ENCODE data around the gene FAM110C. TPM values are rescaled to one million over a fixed set of nuclear protein-coding genes. Genes with fewer than 3 reads are reported as not detected.

The FAM110C gene
- total RNA-seq, 4 donors from 2014 or later, result 0.39 to 0.84 (median 0.66) TPM; not detected in 1

DNA sequence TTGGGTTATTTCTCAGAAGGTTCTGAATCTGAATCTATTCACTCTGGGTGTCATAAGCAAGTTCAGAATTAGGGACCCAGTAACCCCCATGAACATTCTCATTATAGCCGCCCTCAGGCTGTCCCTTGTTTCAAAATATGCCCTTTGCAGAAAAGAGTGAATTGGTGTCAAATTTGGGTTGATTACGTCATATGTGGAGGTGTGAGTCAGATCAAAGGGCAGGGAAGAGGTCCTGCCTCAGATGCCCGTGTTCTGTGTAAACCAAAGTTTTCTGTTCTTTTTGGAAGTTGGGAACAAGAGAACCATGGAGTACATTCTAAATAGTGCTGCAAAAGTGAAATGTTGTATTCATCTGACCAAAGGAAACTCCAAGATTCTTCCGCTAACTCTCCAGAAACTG, 5.8 kb downstream of the FAM110C start:
- Histone ChIP-seq H3K27me3 (peaks cover 0 to 26% of the 10 kb centered on the region in 2 donors), H3K27ac (no peak overlapping the region), H3K36me3 (no peaks in the 10 kb centered on the region), H3K4me1 (peaks cover 0 to 3% (median under 1%) of the 10 kb centered on the region in 4 donors), H3K9me3 (no peaks in the 10 kb centered on the region), H3K4me3 (no peak overlapping the region)
- WGBS, 2 donors, result 49 to 50% methylated on average over 4 of the region's 4 CpGs
- no peak for DNase-seq (ENCODE audit: low spot score in 2 of 2)
- TF ChIP-seq EP300 (IDR thresholded peaks at IDR 0.05), result no peak
- TF ChIP-seq CTCF (IDR thresholded peaks at IDR 0.05), result no peak
- no peak for TF ChIP-seq POLR2A (IDR thresholded peaks at IDR 0.05)

DNA sequence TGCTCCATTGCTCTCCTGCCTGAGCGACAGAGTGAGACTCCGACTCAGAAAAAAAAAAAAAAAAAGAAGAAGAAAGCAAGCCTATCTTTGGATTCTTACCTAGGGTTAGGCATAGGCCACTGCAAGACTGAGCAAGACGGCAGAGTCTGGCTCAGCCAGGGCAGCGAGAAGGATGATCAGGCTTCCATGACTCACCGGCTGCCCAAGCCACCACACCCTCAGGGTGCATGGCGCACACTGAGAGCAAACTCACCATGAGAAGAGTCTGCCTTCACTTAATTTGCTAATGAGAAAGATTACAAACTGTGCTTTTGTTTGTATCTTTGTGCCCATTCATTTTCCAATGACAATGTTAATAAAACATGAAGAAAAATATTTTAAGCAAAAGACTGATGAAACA, 8.2 kb downstream of the FAM110C start:
- 92 to 93% methylated on average over 6 of the region's 6 CpGs for WGBS, 2 donors
- H3K4me3 ChIP-seq, result no peak overlapping the region
- DNase-seq (ENCODE audit: low spot score in 2 of 2), result no peak
- peaks cover 0 to 5% of the 10 kb centered on the region in 2 donors for H3K27me3 ChIP-seq
- no peak for TF ChIP-seq CTCF (IDR thresholded peaks at IDR 0.05)
- no peak for TF ChIP-seq EP300 (IDR thresholded peaks at IDR 0.05)
- no peaks in the 10 kb centered on the region for H3K4me1 ChIP-seq
- no peaks in the 10 kb centered on the region for H3K9me3 ChIP-seq
- no peaks in the 10 kb centered on the region for H3K36me3 ChIP-seq
- H3K27ac ChIP-seq, result no peak overlapping the region

DNA sequence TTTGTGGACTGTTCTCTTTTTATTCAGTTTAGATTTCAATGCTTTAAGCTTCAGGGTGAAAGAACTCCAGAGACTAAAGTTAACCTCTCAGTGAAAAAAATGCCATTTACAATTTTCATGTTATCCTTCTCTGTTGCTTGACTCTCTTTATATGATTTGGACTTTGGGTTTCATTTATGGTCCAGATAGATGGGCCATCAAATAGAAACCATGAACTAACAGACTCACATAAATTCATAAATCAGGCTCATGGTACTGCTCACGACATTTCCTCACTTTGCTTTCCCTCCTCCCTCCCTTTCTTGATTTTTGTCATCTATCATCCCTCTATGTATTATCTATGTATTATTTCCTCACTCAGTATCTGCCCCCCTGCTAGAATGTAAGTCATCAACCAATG, 10.0 kb downstream of the FAM110C start:
- DNase-seq (ENCODE audit: low spot score in 2 of 2), result no peak
- H3K36me3 ChIP-seq, result no peaks in the 10 kb centered on the region
- H3K4me3 ChIP-seq, result no peak overlapping the region
- no peaks in the 10 kb centered on the region for H3K4me1 ChIP-seq
- 80 to 89% methylated on average over 1 of the region's 1 CpG for WGBS, 2 donors
- H3K27me3 ChIP-seq, result no peaks in the 10 kb centered on the region
- no peaks in the 10 kb centered on the region for H3K9me3 ChIP-seq
- H3K27ac ChIP-seq, result no peak overlapping the region
- TF ChIP-seq POLR2A (IDR thresholded peaks at IDR 0.05) (no peak), EP300 (IDR thresholded peaks at IDR 0.05) (no peak), CTCF (IDR thresholded peaks at IDR 0.05) (no peak)

GRCh38 chr2:35852-36251, 10.5 kb downstream of the FAM110C start:
- Histone ChIP-seq H3K27ac (no peak overlapping the region), H3K4me1 (no peaks in the 10 kb centered on the region), H3K27me3 (no peaks in the 10 kb centered on the region), H3K4me3 (no peak overlapping the region), H3K9me3 (no peaks in the 10 kb centered on the region), H3K36me3 (no peaks in the 10 kb centered on the region)
- DNase-seq (ENCODE audit: low spot score in 2 of 2), result no peak
- WGBS, 2 donors, result 74 to 76% methylated on average over 5 of the region's 5 CpGs
- TF ChIP-seq POLR2A (IDR thresholded peaks at IDR 0.05), result no peak
- TF ChIP-seq EP300 (IDR thresholded peaks at IDR 0.05), result no peak
- no peak for TF ChIP-seq CTCF (IDR thresholded peaks at IDR 0.05)

DNA sequence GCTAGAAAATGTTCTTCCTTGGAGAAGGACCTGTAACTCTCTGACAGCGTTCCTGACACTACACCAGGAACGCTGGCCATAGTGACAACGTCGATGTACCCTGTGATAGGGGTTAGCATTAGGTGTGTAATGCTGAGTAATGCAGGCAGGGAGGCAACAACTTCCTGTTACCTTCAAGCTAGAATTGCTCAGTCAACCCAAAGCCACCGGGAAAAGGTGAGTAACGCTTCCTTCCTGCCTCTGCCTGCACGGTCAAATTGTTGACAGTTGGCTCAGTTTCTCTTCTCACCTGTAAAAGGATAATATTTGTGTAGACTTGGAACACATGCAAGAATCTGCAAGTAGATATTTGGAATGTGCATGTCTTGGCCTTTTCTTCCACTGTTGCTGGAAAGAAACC, 12.7 kb downstream of the FAM110C start:
- Histone ChIP-seq H3K27ac (peak overlapping the region in 1 of 4 donors; percentile 16), H3K4me1 (no peaks in the 10 kb centered on the region), H3K27me3 (no peaks in the 10 kb centered on the region), H3K9me3 (no peaks in the 10 kb centered on the region), H3K36me3 (no peaks in the 10 kb centered on the region), H3K4me3 (no peak overlapping the region)
- no peak for TF ChIP-seq POLR2A (IDR thresholded peaks at IDR 0.05)
- no peak for TF ChIP-seq CTCF (IDR thresholded peaks at IDR 0.05)
- no peak for TF ChIP-seq EP300 (IDR thresholded peaks at IDR 0.05)
- whole genome bisulfite sequencing, 2 donors, result 79 to 83% methylated on average over 7 of the region's 7 CpGs
- no peak for DNase-seq (ENCODE audit: low spot score in 2 of 2)
